CD4-positive, alpha-beta T cell treated with Interleukin-17A for 1 hour (primary cell): Measurements from ENCODE around the gene POLR3H.
A peak's percentile ranks its signal among the peaks of the same experiment; 100 is the strongest.
"Not testable (repeated sequence)": the region's sequence is repeated elsewhere in the genome, so short reads cannot be mapped to it uniquely, and the experiment has no call there.

Source experiments
- DNase-seq: peaks from one replicate; pipeline ENCODE4 v3.0.0-alpha.2; 2020

Gene POLR3H

GRCh38 chr22:41543854-41544670 is at the start of gene POLR3H:
Gene POLR3H, minus strand, starts transcription at chr22:41544470. Its CDS starts 369 bp downstream, at chr22:41544101.
- peak; percentile 97 for DNase-seq

GRCh38 chr22:41593336-41593960 is 49.2 kb upstream of the POLR3H start:
- DNase-seq, result not testable (repeated sequence)

GRCh38 chr22:41589391-41590241 is 45.3 kb upstream of the POLR3H start, which contains the start of gene PMM1:
Gene PMM1, minus strand, starts transcription at chr22:41589840. Its CDS starts 35 bp downstream, at chr22:41589805.
- peak; percentile 100 for DNase-seq

- DNase-seq, result no peak
Observed at GRCh38 chr22:41587347-41587723, 43.1 kb upstream of the POLR3H start.

GRCh38 chr22:41585898-41586297 is 41.6 kb upstream of the POLR3H start:
- no peak for DNase-seq

GRCh38 chr22:41584881-41585280 is 40.6 kb upstream of the POLR3H start:
- DNase-seq, result no peak

GRCh38 chr22:41582694-41583093 is 38.4 kb upstream of the POLR3H start:
- no peak for DNase-seq

- DNase-seq, result no peak
Observed at GRCh38 chr22:41579997-41580355, 35.7 kb upstream of the POLR3H start.

GRCh38 chr22:41579297-41579996 is 35.2 kb upstream of the POLR3H start:
- DNase-seq, result no peak

GRCh38 chr22:41578818-41579217 is 34.5 kb upstream of the POLR3H start:
- no peak for DNase-seq

- no peak for DNase-seq
Observed at GRCh38 chr22:41578114-41578513, 33.8 kb upstream of the POLR3H start.

GRCh38 chr22:41576877-41577276 is 32.6 kb upstream of the POLR3H start:
- peak; percentile 40 for DNase-seq

GRCh38 chr22:41575533-41575932 is 31.3 kb upstream of the POLR3H start:
- DNase-seq, result no peak

- DNase-seq, result no peak
Observed at GRCh38 chr22:41574847-41575381, 30.6 kb upstream of the POLR3H start.

GRCh38 chr22:41573677-41574076 is 29.4 kb upstream of the POLR3H start:
- DNase-seq, result no peak

- not testable (repeated sequence) for DNase-seq
Observed at GRCh38 chr22:41572305-41572704, 28.0 kb upstream of the POLR3H start.

- DNase-seq, result no peak
Observed at GRCh38 chr22:41571786-41572185, 27.5 kb upstream of the POLR3H start.

- no peak for DNase-seq
Observed at GRCh38 chr22:41570221-41570620, 26.0 kb upstream of the POLR3H start.

- DNase-seq, result no peak
Observed at GRCh38 chr22:41568811-41569210, 24.5 kb upstream of the POLR3H start.

GRCh38 chr22:41567512-41567768 is 23.2 kb upstream of the POLR3H start:
- no peak for DNase-seq

GRCh38 chr22:41565403-41566054 is 21.3 kb upstream of the POLR3H start:
- no peak for DNase-seq

GRCh38 chr22:41564563-41564962 is 20.3 kb upstream of the POLR3H start:
- no peak for DNase-seq
